HG03354 (cell line): Measurements from ENCODE around the gene APRT.
"Not testable (repeated sequence)": the region's sequence is repeated elsewhere in the genome, so short reads cannot be mapped to it uniquely, and the experiment has no call there.

ENCODE experiments used
- ATAC-seq: cut with Tn5 transposase; IDR thresholded peaks from one replicate; pipeline ENCODE4 v1.9.1; 2021; ENCODE audit warnings: mild to moderate bottlenecking; ENCODE audit not compliant: unreplicated experiment, poor library complexity, severe bottlenecking

APRT gene

DNA sequence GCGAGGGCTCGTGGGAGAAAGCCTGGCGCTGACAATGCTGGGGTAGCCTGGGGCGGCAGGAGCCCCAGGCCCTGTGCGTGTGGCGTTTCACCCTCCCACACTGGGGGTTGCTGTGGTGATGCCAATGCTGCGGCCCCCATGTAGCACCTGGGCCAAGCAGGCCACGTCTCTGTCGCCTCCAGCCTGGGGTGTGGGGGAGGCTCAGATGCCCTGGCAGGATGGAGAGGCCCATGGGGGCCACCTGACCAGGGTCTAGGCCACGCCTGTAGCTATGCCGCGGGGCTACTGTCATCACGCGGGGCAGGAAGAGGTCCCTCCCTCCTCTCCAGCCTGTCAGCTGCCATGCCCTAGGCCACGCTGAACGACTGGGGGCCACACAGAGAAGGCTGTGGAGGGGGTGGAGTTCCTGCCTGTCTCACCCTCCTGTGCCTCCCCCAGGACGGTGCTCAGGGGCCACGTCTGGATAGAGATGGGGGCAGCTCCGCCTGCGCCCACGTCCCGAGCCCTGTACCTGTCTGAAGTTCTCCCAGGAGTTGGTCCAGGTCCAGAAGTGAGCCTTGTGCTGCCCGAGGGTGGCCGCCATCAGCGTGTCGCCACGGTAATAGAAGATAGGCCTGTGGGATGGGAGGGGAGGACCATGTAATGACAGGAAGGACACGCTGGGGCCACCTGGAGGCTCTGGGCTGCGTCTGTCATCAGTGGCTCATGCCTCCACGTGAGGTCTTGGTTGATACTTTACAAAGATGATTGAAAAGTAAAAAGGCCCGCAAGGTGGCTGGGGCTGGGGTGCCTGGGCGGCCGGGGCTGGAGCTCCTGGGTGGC is 12.7 kb upstream of the APRT start:
- ATAC-seq, result no peak

DNA sequence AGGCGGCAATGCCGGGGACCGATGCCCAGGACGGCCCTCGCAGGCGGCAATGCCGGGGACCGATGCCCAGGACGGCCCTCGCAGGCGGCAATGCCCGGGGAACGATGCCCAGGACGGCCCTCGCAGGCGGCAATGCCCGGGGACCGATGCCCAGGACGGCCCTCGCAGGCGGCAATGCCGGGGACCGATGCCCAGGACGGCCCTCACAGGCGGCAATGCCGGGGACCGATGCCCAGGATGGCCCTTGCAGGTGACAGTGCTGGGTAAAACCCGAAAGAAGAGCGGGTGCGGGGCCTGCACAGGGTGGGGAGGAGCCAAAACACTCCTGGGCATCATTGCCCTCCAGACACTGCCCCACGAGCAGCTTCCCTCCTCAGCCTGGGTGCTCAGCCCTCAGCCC is 11.9 kb upstream of the APRT start:
- not testable (repeated sequence) for ATAC-seq

DNA sequence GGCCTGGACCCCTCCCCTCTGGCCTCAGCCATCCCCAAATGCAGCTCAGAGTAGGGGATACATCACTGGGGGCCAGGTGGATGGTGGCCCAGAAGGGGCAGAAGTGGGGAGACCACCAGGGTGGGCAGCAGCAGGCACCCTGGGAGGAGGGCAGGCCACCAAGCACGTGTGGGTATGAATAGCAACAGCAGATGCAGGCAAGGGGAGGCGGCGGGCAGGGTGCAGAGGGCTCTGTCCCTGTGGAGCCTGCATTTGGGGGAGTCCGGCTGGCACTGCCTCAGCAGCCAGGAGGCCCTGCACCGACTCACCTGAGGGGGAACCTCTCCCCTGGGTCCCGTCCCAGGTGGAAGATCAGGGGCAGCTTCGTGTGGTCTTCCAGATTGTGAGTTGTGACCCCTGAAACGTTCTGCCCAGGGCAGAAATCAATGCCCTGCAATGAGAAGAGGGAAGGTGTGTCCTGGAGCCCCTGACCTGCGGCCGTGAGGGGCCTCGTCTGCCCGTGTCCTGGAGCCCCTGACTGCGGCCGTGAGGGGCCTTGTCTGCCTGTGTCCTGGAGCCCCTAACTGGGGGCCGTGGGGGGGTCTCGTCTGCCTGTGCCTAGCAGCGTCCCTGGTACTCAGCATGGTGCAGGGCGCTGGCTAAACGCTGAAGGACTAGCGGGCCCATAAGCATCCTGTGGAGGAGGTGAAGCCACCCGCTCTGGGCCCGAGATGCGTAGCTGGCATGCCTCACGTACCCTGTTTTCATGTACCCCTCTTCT is 10.7 kb upstream of the APRT start:
- ATAC-seq, result no peak

DNA sequence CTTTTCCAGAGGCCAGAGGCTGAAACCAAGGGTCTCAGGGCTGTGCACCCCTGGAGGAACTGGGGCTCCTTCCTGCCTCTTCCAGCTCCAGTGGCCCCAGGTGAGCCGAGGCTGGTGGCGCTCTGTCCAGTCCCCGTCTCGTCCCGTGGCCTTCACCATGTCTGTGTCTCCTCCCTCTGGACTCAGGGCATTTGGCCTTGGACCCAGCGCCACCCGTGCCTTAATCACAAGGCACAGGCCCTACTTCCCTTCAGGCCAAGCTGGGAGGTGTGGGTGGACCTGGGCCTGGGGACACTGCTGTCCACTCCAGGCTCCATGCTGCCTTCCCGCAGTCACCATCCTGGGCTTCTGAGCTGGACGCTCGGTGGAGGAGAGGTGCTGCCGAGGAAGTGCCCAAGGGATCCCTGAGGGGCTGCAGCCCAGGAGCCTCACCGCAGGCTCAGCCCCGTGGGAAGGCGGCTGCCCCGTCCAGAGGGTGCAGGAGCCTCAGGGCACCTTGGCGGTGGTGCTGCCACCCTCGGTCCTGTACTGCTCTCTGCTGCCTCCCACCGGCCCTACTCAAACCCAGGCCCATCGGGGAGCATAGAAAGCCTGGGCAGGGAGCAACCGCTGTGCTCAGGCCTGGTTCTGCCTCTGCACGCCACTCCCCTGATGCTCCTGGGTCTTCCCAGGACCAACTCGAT is 9.6 kb upstream of the APRT start:
- no peak for ATAC-seq

DNA sequence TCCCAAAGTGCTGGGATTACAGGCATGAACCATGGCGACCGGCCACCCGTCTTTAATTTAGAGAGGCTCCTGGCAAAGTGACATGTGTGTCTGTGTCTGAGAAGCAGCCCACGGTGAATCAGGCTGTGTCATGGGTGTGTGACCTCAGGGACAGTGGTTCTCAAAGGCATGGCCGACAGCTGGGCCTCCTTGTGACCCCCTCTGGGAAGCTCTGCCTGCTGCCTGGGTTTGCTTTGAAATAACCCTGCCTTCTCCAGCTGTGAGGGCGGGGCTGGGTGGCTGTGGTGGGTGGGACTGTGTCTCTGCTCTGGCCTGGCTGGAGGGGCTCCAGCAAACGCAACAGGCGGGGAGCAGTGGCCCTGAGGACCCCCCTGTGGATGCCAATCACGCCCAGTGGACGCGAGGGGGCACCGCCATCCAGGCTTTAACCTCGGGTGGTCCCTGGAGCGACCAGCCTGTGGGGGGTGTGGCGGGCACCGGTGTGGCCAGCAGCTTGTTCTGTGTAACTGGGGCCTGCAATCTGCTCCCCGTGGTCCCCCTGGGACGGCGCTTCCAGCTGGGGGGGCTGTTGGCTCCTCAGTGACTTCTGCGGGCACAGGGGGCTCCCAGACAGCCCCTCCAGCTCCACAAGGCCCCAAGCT is 8.8 kb upstream of the APRT start:
- no peak for ATAC-seq

GRCh38 chr16:88819126-88819525 is 7.4 kb upstream of the APRT start:
- ATAC-seq, result no peak

- no peak for ATAC-seq
Observed at GRCh38 chr16:88818575-88818874, 6.8 kb upstream of the APRT start.

GRCh38 chr16:88817785-88818574 is 6.3 kb upstream of the APRT start:
- no peak for ATAC-seq

- ATAC-seq, result no peak
Observed at GRCh38 chr16:88816736-88817535, 5.2 kb upstream of the APRT start.

DNA sequence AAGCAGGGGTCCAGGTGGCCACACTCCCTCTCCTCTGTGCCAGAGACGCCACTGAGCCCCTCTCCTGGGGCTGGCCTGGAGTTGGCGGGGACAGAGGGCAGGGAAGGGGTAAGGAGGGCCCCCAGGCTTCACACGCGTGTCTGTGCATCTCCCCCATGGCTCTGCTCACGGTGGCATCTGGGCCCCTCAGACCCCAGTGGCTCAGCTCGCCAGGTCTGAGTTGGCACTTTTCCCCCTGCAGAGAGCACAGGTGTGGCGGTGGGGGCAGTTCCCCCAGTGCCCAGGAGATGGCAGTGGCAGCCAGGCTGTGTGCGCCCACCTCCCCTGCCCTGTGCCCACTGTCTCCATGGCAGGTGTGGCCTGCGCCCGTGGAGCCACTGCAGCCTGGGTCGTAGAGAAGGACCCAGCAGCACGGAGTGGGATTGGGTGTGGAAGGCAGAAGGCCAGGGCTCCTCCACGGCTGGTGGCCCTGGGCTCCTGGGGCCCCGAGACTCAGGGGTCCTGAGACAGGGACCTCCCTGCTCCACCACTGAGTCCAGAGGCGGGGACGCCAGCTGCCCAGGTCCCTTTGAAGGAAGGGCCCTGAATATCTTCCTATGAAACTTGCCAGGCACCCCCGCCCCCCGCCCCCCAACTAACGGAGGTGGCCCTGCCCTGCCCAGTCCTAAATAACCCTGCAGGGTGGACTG is 4.3 kb upstream of the APRT start:
- no peak for ATAC-seq

DNA sequence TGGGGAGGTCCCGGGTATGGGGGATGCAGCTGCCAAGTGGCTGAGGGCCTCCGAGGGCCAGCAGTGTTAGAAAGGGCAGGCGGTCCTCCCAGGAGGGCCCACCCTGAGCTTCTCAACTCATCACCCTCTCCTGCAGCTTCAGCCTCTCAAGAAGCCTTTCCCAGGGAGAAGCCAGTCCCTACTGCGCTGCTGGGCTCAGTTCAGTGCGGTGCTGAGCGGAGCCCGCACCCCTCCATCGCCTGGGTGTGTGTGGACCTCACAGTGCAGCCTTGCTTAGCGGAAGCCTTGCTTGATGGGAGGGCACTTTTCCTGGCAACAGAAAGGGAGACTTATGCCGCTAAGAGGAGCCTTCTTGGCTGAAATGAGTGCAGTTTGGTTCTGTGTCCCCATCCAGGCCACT is 3.5 kb upstream of the APRT start:
- no peak for ATAC-seq

- no peak for ATAC-seq
Observed at GRCh38 chr16:88814144-88814502, 2.4 kb upstream of the APRT start.

- no peak for ATAC-seq
Observed at GRCh38 chr16:88813269-88814143, 1.8 kb upstream of the APRT start.

- ATAC-seq, result no peak
Observed at GRCh38 chr16:88812513-88813268, 963 bp upstream of the APRT start.

- ATAC-seq, result peak; percentile 60
Observed at GRCh38 chr16:88810912-88811768, 588 bp downstream of the APRT start.
